Uterus (tissue), 4 donors: Measurements from ENCODE around the gene ETS1. TPM values are rescaled to one million over a fixed set of nuclear protein-coding genes. Genes with fewer than 3 reads are reported as not detected.

Experiments used
- DNase-seq, 2 donors: peaks; one replicate each; pipeline ENCODE4 v3.0.0-alpha.2; 2019 to 2020
- H3K27ac ChIP-seq, 2 donors: fragments of 200-600 bp; sonication (generic); 1 replicate in 1 of 2; 2 replicates in 1 of 2; pipeline ENCODE4 v1.5.1; 2016 to 2018
- H3K27me3 ChIP-seq, 2 donors: fragments of 200-600 bp; sonication (generic); one replicate each; pipeline ENCODE4 v1.5.1; 2018 to 2019; ENCODE audit warnings: control low read depth in 1 of 2
- H3K36me3 ChIP-seq, 2 donors: fragments of 200-600 bp; sonication (generic); one replicate each; pipeline ENCODE4 v1.5.1; 2019; ENCODE audit warnings: control low read depth in 1 of 2
- H3K4me1 ChIP-seq, 2 donors: fragments of 200-600 bp; sonication (generic); one replicate each; pipeline ENCODE4 v1.5.1; 2018 to 2019; ENCODE audit warnings: control low read depth in 1 of 2
- H3K4me3 ChIP-seq, 2 donors: fragments of 200-600 bp; sonication (generic); 1 replicate in 1 of 2; 2 replicates in 1 of 2; pipeline ENCODE4 v1.5.1; 2018 to 2019; ENCODE audit warnings: mild to moderate bottlenecking in 1 of 2
- H3K9me3 ChIP-seq, 2 donors: fragments of 200-600 bp; sonication (generic); one replicate each; pipeline ENCODE4 v1.5.1; 2019; ENCODE audit warnings: control low read depth in 1 of 2
- POLR2A ChIP-seq, 2 donors: fragments of 450-650 bp; IDR thresholded peaks; one replicate each; pipeline ENCODE4 v1.6.1; 2016; ENCODE audit warnings: antibody characterized with exemption in 2 of 2, mild to moderate bottlenecking in 1 of 2, moderate library complexity in 1 of 2
- intact Hi-C: fragments of 100-400 bp; cut with DNase I; formaldehyde crosslinking; loops from one replicate; pipeline ENCODE4 v1.15.1; 2023; ENCODE audit warnings: low total_unique reads
- total RNA-seq, 4 donors: library from RNA; depleted of rRNA in 3 of 4; stranded (reverse); fragments of >200 nt in 3 of 4; gene quantifications; one replicate each; pipeline versions ENCODE4 v1.1.0 to v1.2.4, GENCODE V29; 2014 to 2023
- TF ChIP-seq, protein P1 (sequence below), 4 experiments: fragments of 200-600 bp in 2 of 4; fragments of 450-650 bp in 2 of 4; sonication (generic) in 2 of 4; IDR thresholded peaks; one replicate each; pipeline ENCODE4 v1.5.1; 2016 to 2019; ENCODE audit warnings: antibody characterized with exemption in 4 of 4, mild to moderate bottlenecking in 2 of 4, moderate library complexity in 1 of 4
- donor health status: DM: yes; HTN: yes; CAD: no.

The ETS1 gene
- total RNA-seq, 4 donors from 2014 or later: 24.1 to 80.9 (median 58.3) TPM

DNA sequence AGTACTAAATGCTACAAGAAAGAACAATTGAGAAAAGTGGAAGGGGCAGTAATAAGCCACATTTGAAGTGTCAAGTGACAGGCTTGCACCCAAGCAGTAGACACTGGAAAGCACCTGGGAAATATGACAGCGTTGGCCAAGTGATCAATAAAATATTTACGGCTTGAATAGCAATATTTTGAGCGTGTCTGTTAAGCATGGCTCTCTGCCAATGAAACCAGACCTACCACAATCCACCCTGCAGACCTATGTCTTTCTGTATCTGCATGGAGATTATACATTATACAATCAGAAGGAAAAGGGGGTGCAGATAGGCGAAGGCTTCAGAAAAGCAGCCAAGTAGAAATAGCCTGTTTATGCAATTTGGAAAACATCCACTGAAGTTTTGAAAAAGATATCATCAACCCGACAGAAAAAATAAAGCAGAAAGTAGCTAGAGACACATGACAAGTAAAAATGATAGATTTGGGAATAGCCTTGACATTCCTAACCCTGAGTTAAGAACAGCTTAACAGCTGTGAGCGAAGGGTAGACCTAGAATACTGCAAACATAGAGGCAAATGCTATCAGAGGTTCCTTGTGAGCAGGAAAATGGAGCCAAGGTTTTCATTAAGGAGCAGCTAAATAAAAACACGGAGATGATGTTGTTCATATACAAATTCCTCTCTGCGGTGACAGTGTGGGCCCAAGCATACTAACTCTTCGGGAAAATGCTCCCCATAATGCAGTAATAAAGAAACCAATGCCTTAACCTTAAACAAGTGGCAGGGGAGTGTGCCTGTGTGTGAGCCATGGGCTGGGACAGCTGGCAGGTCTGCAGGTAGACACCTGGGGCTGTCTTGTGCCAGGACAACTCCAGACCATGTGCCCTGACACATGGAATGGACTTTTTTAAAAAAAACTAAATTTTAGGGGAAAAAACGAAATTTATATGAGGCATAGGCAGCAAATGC lies 71.3 kb downstream of the ETS1 start:
- no peak for DNase-seq
- Histone ChIP-seq H3K36me3 (no peaks in the 10 kb centered on the region), H3K4me1 (peaks cover 9% of the 10 kb centered on the region in 2 donors), H3K4me3 (no peak overlapping the region), H3K27me3 (no peaks in the 10 kb centered on the region), H3K27ac (peak overlapping the region; percentile 47 to 95), H3K9me3 (no peaks in the 10 kb centered on the region)
- no peak for TF ChIP-seq POLR2A (IDR thresholded peaks at IDR 0.05)
- TF ChIP-seq, protein P1, sequence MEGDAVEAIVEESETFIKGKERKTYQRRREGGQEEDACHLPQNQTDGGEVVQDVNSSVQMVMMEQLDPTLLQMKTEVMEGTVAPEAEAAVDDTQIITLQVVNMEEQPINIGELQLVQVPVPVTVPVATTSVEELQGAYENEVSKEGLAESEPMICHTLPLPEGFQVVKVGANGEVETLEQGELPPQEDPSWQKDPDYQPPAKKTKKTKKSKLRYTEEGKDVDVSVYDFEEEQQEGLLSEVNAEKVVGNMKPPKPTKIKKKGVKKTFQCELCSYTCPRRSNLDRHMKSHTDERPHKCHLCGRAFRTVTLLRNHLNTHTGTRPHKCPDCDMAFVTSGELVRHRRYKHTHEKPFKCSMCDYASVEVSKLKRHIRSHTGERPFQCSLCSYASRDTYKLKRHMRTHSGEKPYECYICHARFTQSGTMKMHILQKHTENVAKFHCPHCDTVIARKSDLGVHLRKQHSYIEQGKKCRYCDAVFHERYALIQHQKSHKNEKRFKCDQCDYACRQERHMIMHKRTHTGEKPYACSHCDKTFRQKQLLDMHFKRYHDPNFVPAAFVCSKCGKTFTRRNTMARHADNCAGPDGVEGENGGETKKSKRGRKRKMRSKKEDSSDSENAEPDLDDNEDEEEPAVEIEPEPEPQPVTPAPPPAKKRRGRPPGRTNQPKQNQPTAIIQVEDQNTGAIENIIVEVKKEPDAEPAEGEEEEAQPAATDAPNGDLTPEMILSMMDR (IDR thresholded peaks at IDR 0.05): no peak
- intact Hi-C loops: no loop called here

DNA sequence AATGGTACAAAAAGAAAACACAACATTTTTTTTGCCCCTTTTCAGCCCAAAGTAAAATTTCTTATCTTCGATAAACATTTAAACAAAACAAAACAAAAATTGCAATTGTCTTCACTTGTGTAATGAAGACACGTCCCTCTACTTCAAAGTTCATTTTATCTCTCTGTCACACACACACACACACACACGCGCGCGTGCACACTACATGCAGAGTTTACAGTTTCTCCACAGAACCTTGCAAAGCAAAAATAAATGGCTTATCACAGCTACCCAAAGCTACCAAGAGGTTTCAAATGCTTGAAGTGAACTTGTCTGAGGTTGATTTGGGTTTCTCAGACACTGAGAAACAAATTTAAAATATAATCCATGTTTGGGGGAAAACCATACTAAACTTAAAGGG lies 72.3 kb downstream of the ETS1 start:
- no peaks in the 10 kb centered on the region for H3K27me3 ChIP-seq
- no peaks in the 10 kb centered on the region for H3K36me3 ChIP-seq
- intact Hi-C loops: no loop called here
- peak overlapping the region in 1 of 2 donors; percentile 95 for H3K27ac ChIP-seq
- TF ChIP-seq, protein P1 (IDR thresholded peaks at IDR 0.05): no peak
- no peak for TF ChIP-seq POLR2A (IDR thresholded peaks at IDR 0.05)
- no peaks in the 10 kb centered on the region for H3K9me3 ChIP-seq
- H3K4me3 ChIP-seq: no peak overlapping the region
- DNase-seq: no peak
- peaks cover 9% of the 10 kb centered on the region in 2 donors for H3K4me1 ChIP-seq

DNA sequence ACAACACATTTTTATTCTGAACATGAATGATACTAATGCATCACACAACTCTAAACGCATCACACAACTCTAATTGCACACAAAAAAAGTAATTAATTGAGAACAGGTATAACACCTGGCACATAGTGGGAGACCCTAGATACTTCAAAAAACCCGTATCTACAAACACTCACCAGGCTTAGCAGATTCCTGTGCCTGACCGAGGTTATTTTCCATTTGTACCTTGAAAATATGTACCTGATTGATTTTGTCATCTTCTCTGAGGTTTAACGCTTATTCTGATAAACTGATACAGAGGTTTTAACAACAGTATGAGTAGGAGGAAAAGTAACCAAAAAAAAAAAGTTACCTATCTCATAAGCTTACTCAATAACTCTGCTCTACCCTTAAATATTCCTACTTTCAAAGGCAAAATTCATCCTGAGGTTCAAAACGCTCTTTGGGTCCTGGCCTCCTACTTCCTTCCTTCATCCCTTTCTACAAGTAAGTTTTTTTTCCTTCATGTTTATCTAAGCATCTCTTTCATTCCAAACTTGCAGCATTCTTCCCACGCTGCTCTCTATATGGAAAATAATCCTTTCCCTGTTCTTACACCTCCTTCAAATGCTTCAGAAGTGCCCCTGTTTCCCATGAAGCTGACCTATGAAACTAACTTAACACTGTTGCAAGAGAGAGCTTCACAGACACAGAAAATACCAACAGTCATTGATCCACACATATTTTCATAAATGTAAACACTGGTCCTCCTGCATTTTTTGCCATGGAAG lies 73.3 kb downstream of the ETS1 start:
- peaks cover 9% of the 10 kb centered on the region in 2 donors for H3K4me1 ChIP-seq
- peak overlapping the region in 1 of 2 donors; percentile 33 for H3K27ac ChIP-seq
- no peak for DNase-seq
- H3K27me3 ChIP-seq: no peaks in the 10 kb centered on the region
- H3K36me3 ChIP-seq: no peaks in the 10 kb centered on the region
- no peak overlapping the region for H3K4me3 ChIP-seq
- TF ChIP-seq POLR2A (IDR thresholded peaks at IDR 0.05): no peak
- TF ChIP-seq, protein P1 (IDR thresholded peaks at IDR 0.05): no peak
- intact Hi-C loops: no loop called here
- H3K9me3 ChIP-seq: no peaks in the 10 kb centered on the region

DNA sequence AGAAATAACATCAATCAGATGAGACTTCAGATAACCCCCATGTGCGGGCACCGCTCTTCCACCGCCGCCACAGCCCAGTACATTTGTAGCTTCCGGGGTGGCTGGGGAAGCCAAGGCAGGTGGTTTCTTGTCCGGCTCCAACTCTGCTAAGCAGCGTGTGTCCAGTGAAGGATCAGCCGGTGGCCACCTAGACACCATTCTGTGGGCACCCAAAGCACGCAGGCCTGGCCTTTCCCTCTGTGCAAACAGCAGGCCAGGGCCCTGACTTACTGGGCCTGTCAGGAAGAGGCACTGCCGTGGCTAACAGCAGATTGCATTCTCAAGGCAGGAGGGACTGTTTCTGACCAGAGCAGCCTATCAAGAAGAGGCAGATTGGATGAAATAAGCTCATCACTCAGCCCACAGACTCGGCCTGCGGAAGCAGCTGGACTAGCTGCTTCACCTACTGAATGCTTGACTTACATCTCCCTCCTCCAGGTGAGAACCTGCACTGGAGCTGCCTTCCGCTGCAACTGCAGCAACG lies 74.8 kb downstream of the ETS1 start:
- TF ChIP-seq POLR2A (IDR thresholded peaks at IDR 0.05): no peak
- TF ChIP-seq, protein P1 (IDR thresholded peaks at IDR 0.05): no peak
- Histone ChIP-seq H3K9me3 (no peaks in the 10 kb centered on the region), H3K4me3 (no peak overlapping the region), H3K27me3 (no peaks in the 10 kb centered on the region), H3K27ac (no peak overlapping the region), H3K4me1 (peaks cover 7 to 11% of the 10 kb centered on the region in 2 donors), H3K36me3 (no peaks in the 10 kb centered on the region)
- DNase-seq: no peak
- intact Hi-C loops: no loop called here
